IMR-90 (cell line): ENCODE measurements around the gene CXCL3.

Experiments
- CEBPB ChIP-seq: IDR thresholded peaks from 2 replicates; pipeline ENCODE4 v1.6.1; 2012; ENCODE audit warnings: low read depth, low read length, improper control_type of control experiment
- CTCF ChIP-seq: conservative IDR thresholded peaks from 2 replicates; pipeline ENCODE4 v1.5.1; 2012; ENCODE audit warnings: mild to moderate bottlenecking, low read depth, low read length, improper control_type of control experiment
- MAFK ChIP-seq: IDR thresholded peaks from 2 replicates; pipeline ENCODE4 v1.6.1; 2012; ENCODE audit warnings: low read depth, low read length, improper control_type of control experiment
- RCOR1 ChIP-seq: IDR thresholded peaks from 2 replicates; pipeline ENCODE4 v1.6.1; 2012; ENCODE audit warnings: mild to moderate bottlenecking, low read length, improper control_type of control experiment; ENCODE audit not compliant: insufficient replicate concordance
- USF2 ChIP-seq: fragments of 150-350 bp; IDR thresholded peaks from 2 replicates; pipeline ENCODE4 v1.6.1; 2017; ENCODE audit warnings: mild to moderate bottlenecking, antibody characterized with exemption, low read length, low read depth

- no peak for TF ChIP-seq USF2
- no peak for TF ChIP-seq CTCF
- no peak for TF ChIP-seq MAFK
- no peak for TF ChIP-seq RCOR1
- TF ChIP-seq CEBPB: no peak
These were observed 48.6 kb downstream of the CXCL3 start for GRCh38 chr4:73989928-73990327.
